H9 (cell line): ENCODE data around the gene NPHP4. TPM values are rescaled to one million over a fixed set of nuclear protein-coding genes. Genes with fewer than 3 reads are reported as not detected.

Experiments used
- DNase-seq: peaks from one replicate; pipeline ENCODE4 v3.0.0-alpha.2; 2017
- H2AFZ ChIP-seq: one replicate; pipeline ENCODE4 v1.6.1; 2013; ENCODE audit warnings: mild to moderate bottlenecking, low read length, control low read depth, moderate library complexity
- H2AK5ac ChIP-seq: 2 replicates; pipeline ENCODE4 v1.6.1; 2013; ENCODE audit warnings: low read length, control low read depth, mixed read lengths; ENCODE audit not compliant: insufficient read length
- H2BK120ac ChIP-seq: one replicate; pipeline ENCODE4 v1.6.1; 2013; ENCODE audit warnings: low read depth, mild to moderate bottlenecking, low read length, control low read depth, inconsistent platforms; ENCODE audit not compliant: poor library complexity, severe bottlenecking
- H2BK12ac ChIP-seq: 2 replicates; pipeline ENCODE4 v1.6.1; 2013; ENCODE audit warnings: low read length, control low read depth, mixed read lengths, low read depth; ENCODE audit not compliant: insufficient read length
- H2BK15ac ChIP-seq: 2 replicates; pipeline ENCODE4 v1.6.1; 2013; ENCODE audit warnings: low read depth, low read length, control low read depth
- H2BK20ac ChIP-seq: one replicate; pipeline ENCODE4 v1.6.1; 2013; ENCODE audit warnings: low read depth, mild to moderate bottlenecking, low read length, control low read depth, inconsistent platforms; ENCODE audit not compliant: poor library complexity, severe bottlenecking
- H2BK5ac ChIP-seq: 2 replicates; pipeline ENCODE4 v1.6.1; 2013; ENCODE audit warnings: low read length, control low read depth, mixed read lengths; ENCODE audit not compliant: insufficient read length
- H3K14ac ChIP-seq: 2 replicates; pipeline ENCODE4 v1.6.1; 2013; ENCODE audit warnings: low read length, control low read depth; ENCODE audit not compliant: insufficient read depth
- H3K18ac ChIP-seq: 2 replicates; pipeline ENCODE4 v1.6.1; 2013; ENCODE audit warnings: low read depth, mild to moderate bottlenecking, mixed read lengths, low read length, control low read depth; ENCODE audit not compliant: insufficient read length
- H3K23ac ChIP-seq: 2 replicates; pipeline ENCODE4 v1.6.1; 2013; ENCODE audit warnings: low read length, control low read depth, mixed read lengths, low read depth; ENCODE audit not compliant: insufficient read length
- H3K23me2 ChIP-seq: 2 replicates; pipeline ENCODE4 v1.6.1; 2013; ENCODE audit warnings: low read depth, mild to moderate bottlenecking, mixed read lengths, low read length, control low read depth; ENCODE audit not compliant: insufficient read length, poor library complexity, severe bottlenecking
- H3K27ac ChIP-seq: 2 replicates; pipeline ENCODE4 v1.5.1; 2013; ENCODE audit warnings: low read length, control low read depth, mixed read lengths, low read depth; ENCODE audit not compliant: insufficient read length
- H3K27me3 ChIP-seq: 2 replicates; pipeline ENCODE4 v1.6.1; 2013; ENCODE audit warnings: low read length, control low read depth, inconsistent platforms; ENCODE audit not compliant: insufficient read depth
- H3K4ac ChIP-seq: 2 replicates; pipeline ENCODE4 v1.6.1; 2013; ENCODE audit warnings: low read depth, mild to moderate bottlenecking, control low read depth, inconsistent platforms, low read length, moderate library complexity
- H3K4me1 ChIP-seq: 2 replicates; pipeline ENCODE4 v1.6.1; 2013; ENCODE audit warnings: low read length, control low read depth, inconsistent platforms; ENCODE audit not compliant: insufficient read depth
- H3K4me2 ChIP-seq: 2 replicates; pipeline ENCODE4 v1.6.1; 2013; ENCODE audit warnings: low read length, control low read depth, mixed read lengths; ENCODE audit not compliant: insufficient read length, insufficient read depth
- H3K56ac ChIP-seq: 2 replicates; pipeline ENCODE4 v1.6.1; 2013; ENCODE audit warnings: low read depth, mild to moderate bottlenecking, mixed read lengths, low read length, control low read depth; ENCODE audit not compliant: insufficient read length
- H3K79me1 ChIP-seq: 2 replicates; pipeline ENCODE4 v1.6.1; 2013; ENCODE audit warnings: low read depth, mild to moderate bottlenecking, moderate library complexity, low read length, control low read depth, inconsistent platforms; ENCODE audit not compliant: insufficient read depth, poor library complexity, severe bottlenecking
- H3K79me2 ChIP-seq: 2 replicates; pipeline ENCODE4 v1.6.1; 2013; ENCODE audit warnings: low read length, control low read depth, inconsistent platforms; ENCODE audit not compliant: insufficient read depth
- H3K9ac ChIP-seq: 2 replicates; pipeline ENCODE4 v1.6.1; 2013; ENCODE audit warnings: low read length, control low read depth, mixed read lengths; ENCODE audit not compliant: insufficient read length; ENCODE audit errors: extremely low read depth
- H3K9me3 ChIP-seq: one replicate; pipeline ENCODE4 v1.6.1; 2013; ENCODE audit warnings: low read depth, low read length, inconsistent platforms; ENCODE audit not compliant: control insufficient read depth
- H3T11ph ChIP-seq: one replicate; pipeline ENCODE4 v1.6.1; 2013; ENCODE audit warnings: mild to moderate bottlenecking, low read length, control low read depth, inconsistent platforms
- H4K20me1 ChIP-seq: one replicate; pipeline ENCODE4 v1.6.1; 2013; ENCODE audit not compliant: control insufficient read depth, insufficient read length, insufficient read depth
- H4K5ac ChIP-seq: 2 replicates; pipeline ENCODE4 v1.6.1; 2013; ENCODE audit warnings: low read depth, mild to moderate bottlenecking, mixed read lengths, low read length, control low read depth; ENCODE audit not compliant: insufficient read length
- H4K8ac ChIP-seq: replicated peaks from 2 replicates; pipeline ENCODE4 v1.6.1; 2013; ENCODE audit warnings: low read length, control low read depth, mixed read lengths, low read depth; ENCODE audit not compliant: insufficient read length
- H4K91ac ChIP-seq: 2 replicates; pipeline ENCODE4 v1.6.1; 2013; ENCODE audit warnings: low read depth, mild to moderate bottlenecking, moderate library complexity, mixed read lengths, low read length, control low read depth; ENCODE audit not compliant: insufficient read length
- H3K27ac Mint-ChIP-seq, 3 experiments: 2 replicates in 2 of 3; 3 replicates in 1 of 3; pipeline ENCODE4 v1.8.0; 2020 to 2021; ENCODE audit warnings: mixed read lengths in 3 of 3, mild to moderate bottlenecking in 1 of 3, moderate library complexity in 1 of 3
- H3K27me3 Mint-ChIP-seq: 2 replicates; pipeline ENCODE4 v1.8.0; 2021; ENCODE audit warnings: low read depth, mild to moderate bottlenecking, moderate library complexity, mixed read lengths
- H3K36me3 Mint-ChIP-seq, 3 experiments: 2 replicates in 2 of 3; 3 replicates in 1 of 3; pipeline ENCODE4 v1.8.0; 2020 to 2021; ENCODE audit warnings: low read depth in 3 of 3, mixed read lengths in 3 of 3; ENCODE audit not compliant: insufficient read depth in 1 of 3
- H3K4me1 Mint-ChIP-seq, 2 experiments: 2 replicates each; pipeline ENCODE4 v1.8.0; 2020; ENCODE audit warnings: mixed read lengths in 2 of 2
- H3K4me3 Mint-ChIP-seq, 2 experiments: 2 replicates in 1 of 2; 3 replicates in 1 of 2; pipeline ENCODE4 v1.8.0; 2020 to 2021; ENCODE audit warnings: mild to moderate bottlenecking in 2 of 2, mixed read lengths in 2 of 2, moderate library complexity in 1 of 2
- H3K9me3 Mint-ChIP-seq, 2 experiments: 2 replicates in 1 of 2; 3 replicates in 1 of 2; pipeline ENCODE4 v1.8.0; 2020; ENCODE audit warnings: mild to moderate bottlenecking in 2 of 2, mixed read lengths in 2 of 2, moderate library complexity in 1 of 2
- CTCF ChIP-seq: fragments of 200-600 bp; sonication (generic); conservative IDR thresholded peaks from 3 replicates; pipeline ENCODE4 v1.8.0; 2021; ENCODE audit warnings: antibody characterized with exemption, mild to moderate bottlenecking
- WGBS: extraction: QIAGEN DNeasy Blood & Tissue Kit; methylation state at CpG from one replicate; pipeline ENCODE4 v1.1.7; 2013; ENCODE audit warnings: missing lambda C conversion rate, low lambda C conversion rate, mixed read lengths; ENCODE audit not compliant: insufficient read length; ENCODE audit errors: extremely low coverage; 5-methylcytosine and 5-hydroxymethylcytosine counted together
- total RNA-seq: library from RNA; stranded (reverse); gene quantifications from 2 replicates; pipeline ENCODE4 v1.2.1, GENCODE V29; 2021

Gene NPHP4
- total RNA-seq, 1 experiment from 2014 or later: 17.6 TPM

- no peak overlapping the region for H3K27ac ChIP-seq
- H3K9me3 ChIP-seq: no peaks in the 10 kb centered on the region
- Mint-ChIP-seq H3K36me3 (no peaks in the 10 kb centered on the region; a peak in 1 of 7 replicates), H3K4me1 (peaks cover 19 to 20% of the 10 kb centered on the region in 2 experiments), H3K9me3 (no peaks in the 10 kb centered on the region), H3K27me3 (peaks cover 23% of the 10 kb centered on the region), H3K4me3 (no peak overlapping the region), H3K27ac (no peak overlapping the region)
- H3K27me3 ChIP-seq: no peaks in the 10 kb centered on the region
- no peak overlapping the region for H2AFZ ChIP-seq
- no peaks in the 10 kb centered on the region for H4K20me1 ChIP-seq
- no peak overlapping the region for H3K18ac ChIP-seq
- no peak overlapping the region for H3K9ac ChIP-seq
- H3K4me1 ChIP-seq: peaks cover 5% of the 10 kb centered on the region; the same call in 1 of the 2 replicates
- H3K4me2 ChIP-seq: no peak overlapping the region
- no CpG with 5 or more reads among the region's 7 CpGs for WGBS
- H2BK20ac ChIP-seq: no peak overlapping the region
- no peak overlapping the region for H4K5ac ChIP-seq
- H3K79me2 ChIP-seq: no peaks in the 10 kb centered on the region
- no peak overlapping the region for H3T11ph ChIP-seq
- no peak for TF ChIP-seq CTCF
- H3K23me2 ChIP-seq: peaks cover 4% of the 10 kb centered on the region
- H3K14ac ChIP-seq: no peak overlapping the region
- no peak overlapping the region for H2BK5ac ChIP-seq
- no peak overlapping the region for H2BK15ac ChIP-seq
- no peak overlapping the region for H3K56ac ChIP-seq
- H4K91ac ChIP-seq: no peak overlapping the region
- H2BK120ac ChIP-seq: no peak overlapping the region
- H4K8ac ChIP-seq: no peak overlapping the region
- H2BK12ac ChIP-seq: no peak overlapping the region
- H3K23ac ChIP-seq: no peak overlapping the region
- DNase-seq: no peak
- no peak overlapping the region for H3K4ac ChIP-seq
- H2AK5ac ChIP-seq: no peak overlapping the region
- no peaks in the 10 kb centered on the region for H3K79me1 ChIP-seq
Measured at GRCh38 chr1:6038603-6039002, 46.4 kb upstream of the NPHP4 start.
